ENCODE measurements around the gene CNPY3. TPM values are rescaled to one million over a fixed set of nuclear protein-coding genes. Genes with fewer than 3 reads are reported as not detected.

CNPY3 gene
- total and polyA plus RNA-seq, 10 donors = 82.2 to 115 (median 106) TPM

DNA sequence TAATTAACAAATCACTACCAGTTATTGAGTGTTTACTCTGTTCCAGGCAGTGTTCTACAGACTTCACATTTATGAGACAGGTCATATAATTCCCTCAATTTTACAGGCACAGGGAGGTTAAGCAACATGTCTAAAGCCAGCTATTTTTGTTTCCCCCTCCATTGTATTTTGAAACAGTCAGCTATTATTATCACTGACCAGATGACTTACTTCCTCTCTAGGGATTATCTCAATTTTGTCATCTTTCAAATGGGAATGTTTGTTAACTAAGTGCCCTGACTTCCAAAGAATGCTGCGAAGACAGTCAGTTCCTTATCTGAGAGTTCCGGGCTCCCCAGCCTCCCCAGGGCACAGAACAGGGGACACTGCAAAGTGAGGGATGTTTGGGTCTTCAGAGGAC, 5.6 kb upstream of the CNPY3 start:
- no peaks in the 10 kb centered on the region for H3K27me3 ChIP-seq (replicated peaks in 1 of 7)
- H3K4me3 ChIP-seq = peak overlapping the region in 1 of 8 donors; percentile 46
- WGBS, 5 donors = 64 to 87% (median 68%) methylated on average over 2 of the region's 2 CpGs
- H3K9me3 ChIP-seq = no peaks in the 10 kb centered on the region
- TF ChIP-seq POLR2A (IDR thresholded peaks at IDR 0.05) (no peak), POLR2AphosphoS5 (IDR thresholded peaks at IDR 0.05) (no peak)
- TF ChIP-seq, protein P1, sequence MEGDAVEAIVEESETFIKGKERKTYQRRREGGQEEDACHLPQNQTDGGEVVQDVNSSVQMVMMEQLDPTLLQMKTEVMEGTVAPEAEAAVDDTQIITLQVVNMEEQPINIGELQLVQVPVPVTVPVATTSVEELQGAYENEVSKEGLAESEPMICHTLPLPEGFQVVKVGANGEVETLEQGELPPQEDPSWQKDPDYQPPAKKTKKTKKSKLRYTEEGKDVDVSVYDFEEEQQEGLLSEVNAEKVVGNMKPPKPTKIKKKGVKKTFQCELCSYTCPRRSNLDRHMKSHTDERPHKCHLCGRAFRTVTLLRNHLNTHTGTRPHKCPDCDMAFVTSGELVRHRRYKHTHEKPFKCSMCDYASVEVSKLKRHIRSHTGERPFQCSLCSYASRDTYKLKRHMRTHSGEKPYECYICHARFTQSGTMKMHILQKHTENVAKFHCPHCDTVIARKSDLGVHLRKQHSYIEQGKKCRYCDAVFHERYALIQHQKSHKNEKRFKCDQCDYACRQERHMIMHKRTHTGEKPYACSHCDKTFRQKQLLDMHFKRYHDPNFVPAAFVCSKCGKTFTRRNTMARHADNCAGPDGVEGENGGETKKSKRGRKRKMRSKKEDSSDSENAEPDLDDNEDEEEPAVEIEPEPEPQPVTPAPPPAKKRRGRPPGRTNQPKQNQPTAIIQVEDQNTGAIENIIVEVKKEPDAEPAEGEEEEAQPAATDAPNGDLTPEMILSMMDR (IDR thresholded peaks at IDR 0.05 in 8 of 11, conservative IDR thresholded peaks at IDR 0.05 in 3 of 11) = no peak
- intact Hi-C loops (cut with DNase I; ENCODE audit: low total_unique reads) = no loop called here
- peaks cover 0 to 29% (median 16%) of the 10 kb centered on the region in 6 donors for H3K4me1 ChIP-seq
- H3K27ac ChIP-seq = peak overlapping the region in 2 of 8 donors; percentile 30 to 58
- DNase-seq = no peak
- H3K36me3 ChIP-seq = no peaks in the 10 kb centered on the region

DNA sequence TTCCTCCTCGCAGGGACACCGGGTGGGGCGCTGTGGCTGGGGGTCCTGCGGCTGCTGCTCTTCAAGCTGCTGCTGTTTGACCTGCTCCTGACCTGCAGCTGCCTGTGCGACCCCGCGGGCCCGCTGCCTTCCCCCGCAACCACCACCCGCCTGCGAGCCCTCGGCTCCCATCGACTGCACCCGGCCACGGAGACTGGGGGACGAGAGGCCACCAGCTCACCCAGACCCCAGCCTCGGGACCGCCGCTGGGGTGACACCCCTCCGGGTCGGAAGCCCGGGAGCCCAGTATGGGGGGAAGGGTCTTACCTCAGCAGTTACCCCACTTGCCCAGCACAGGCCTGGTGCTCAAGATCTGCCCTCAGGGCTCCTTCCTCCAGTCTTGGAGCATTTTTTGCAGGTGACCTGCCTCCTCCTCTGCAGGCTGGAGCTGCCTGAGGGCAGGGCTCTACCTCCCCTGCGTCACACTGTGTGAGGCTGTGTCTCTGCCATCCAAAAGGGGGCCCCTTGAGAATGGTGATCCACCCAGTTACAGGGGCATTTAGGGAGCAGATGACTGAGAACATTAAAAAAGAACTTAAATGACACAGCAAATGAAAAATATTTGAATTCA, 3.9 kb upstream of the CNPY3 start:
- no peak for DNase-seq
- no peaks in the 10 kb centered on the region for H3K27me3 ChIP-seq (replicated peaks in 1 of 7)

DNA sequence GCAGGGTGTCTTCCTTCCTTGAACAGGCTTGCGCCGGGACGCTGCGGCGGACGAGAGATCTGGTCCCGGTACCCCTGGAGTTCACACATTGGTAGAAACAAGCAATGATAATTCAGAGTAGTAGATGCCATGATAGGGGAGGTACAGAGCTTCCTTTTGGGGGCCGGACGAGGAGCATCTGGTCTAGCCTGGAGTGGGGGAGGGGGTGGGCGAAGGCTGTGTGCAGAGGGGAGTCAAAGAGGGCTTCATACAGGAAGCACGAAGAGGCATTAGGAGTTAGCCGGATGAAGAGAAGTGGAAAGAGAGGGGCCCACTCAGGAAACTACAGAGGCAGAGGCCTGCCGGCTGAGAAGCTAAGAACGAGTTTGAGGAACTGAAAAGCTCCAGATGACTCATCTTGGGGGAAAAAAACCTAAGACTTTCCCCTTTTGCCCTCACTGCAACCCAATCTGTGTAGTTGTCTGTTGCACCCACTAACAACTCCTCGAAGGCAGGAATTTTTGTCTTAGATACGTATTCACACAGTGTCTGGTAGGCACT, 611 bp downstream of the CNPY3 start:
- H3K27me3 ChIP-seq (replicated peaks in 1 of 7) = no peaks in the 10 kb centered on the region
- no peaks in the 10 kb centered on the region for H3K9me3 ChIP-seq
- peak; percentile 87 for DNase-seq
- intact Hi-C loops (cut with DNase I; ENCODE audit: low total_unique reads) = no loop called here
- H3K27ac ChIP-seq = peak overlapping the region; percentile 92 to 99 (median 94)
- peak overlapping the region; percentile 51 to 100 (median 92) for H3K4me3 ChIP-seq
- TF ChIP-seq, protein P1 (IDR thresholded peaks at IDR 0.05 in 8 of 11, conservative IDR thresholded peaks at IDR 0.05 in 3 of 11) = no peak
- TF ChIP-seq POLR2AphosphoS5 (IDR thresholded peaks at IDR 0.05) (peak in 1 of 3 donors; percentile 80), POLR2A (IDR thresholded peaks at IDR 0.05) (peak in 1 of 3 donors; percentile 44)
- WGBS, 5 donors = 0 to 1% (median 0%) methylated on average over 16 of the region's 16 CpGs
- H3K36me3 ChIP-seq = peaks cover 0 to 37% (median 13%) of the 10 kb centered on the region in 6 donors
- H3K4me1 ChIP-seq = peaks cover 39 to 69% (median 63%) of the 10 kb centered on the region in 6 donors

More for the DNA sequence above, 3.9 kb upstream of the CNPY3 start:
- H3K4me1 ChIP-seq = peaks cover under 1 to 37% (median 23%) of the 10 kb centered on the region in 6 donors
- peak overlapping the region in 1 of 8 donors; percentile 17 for H3K4me3 ChIP-seq
- intact Hi-C loops (cut with DNase I; ENCODE audit: low total_unique reads) = no loop called here
- WGBS, 5 donors = 72 to 89% (median 81%) methylated on average over 4 to 23 of the region's 23 CpGs
- H3K27ac ChIP-seq = peak overlapping the region in 1 of 8 donors; percentile 11
- no peaks in the 10 kb centered on the region for H3K36me3 ChIP-seq
- TF ChIP-seq, protein P1 (IDR thresholded peaks at IDR 0.05 in 8 of 11, conservative IDR thresholded peaks at IDR 0.05 in 3 of 11) = no peak
- TF ChIP-seq POLR2A (IDR thresholded peaks at IDR 0.05) (no peak), POLR2AphosphoS5 (IDR thresholded peaks at IDR 0.05) (no peak)
- H3K9me3 ChIP-seq = no peaks in the 10 kb centered on the region

DNA sequence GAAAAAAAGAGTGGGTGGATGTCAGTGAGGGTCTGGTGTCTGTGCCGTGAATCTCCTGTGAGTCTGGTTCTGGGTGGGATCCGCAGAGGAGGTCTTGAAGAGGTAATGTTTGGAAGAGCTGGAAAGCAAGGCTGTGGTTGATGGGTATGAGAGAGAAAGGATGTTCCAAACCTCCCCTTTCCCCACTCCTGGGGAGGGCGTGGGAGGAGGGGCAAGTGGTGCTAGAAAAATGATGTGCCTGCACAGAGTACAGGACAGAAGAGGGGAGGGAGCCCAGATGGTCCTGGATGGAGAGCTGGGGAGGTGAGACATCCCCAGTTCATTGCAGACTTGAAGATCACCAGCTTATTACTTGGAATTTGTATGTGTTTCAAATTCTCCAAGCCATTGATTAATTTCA, 3.1 kb downstream of the CNPY3 start:
- 65 to 89% (median 85%) methylated on average over 3 of the region's 3 CpGs for WGBS, 5 donors
- no peak for TF ChIP-seq POLR2AphosphoS5 (IDR thresholded peaks at IDR 0.05)
- TF ChIP-seq POLR2A (IDR thresholded peaks at IDR 0.05) = no peak
- TF ChIP-seq, protein P1 (IDR thresholded peaks at IDR 0.05 in 8 of 11, conservative IDR thresholded peaks at IDR 0.05 in 3 of 11) = no peak
- H3K36me3 ChIP-seq = peaks cover 3 to 63% (median 35%) of the 10 kb centered on the region in 6 donors
- DNase-seq = no peak
- intact Hi-C loops (cut with DNase I; ENCODE audit: low total_unique reads) = no loop called here
- peak overlapping the region in 5 of 8 donors; percentile 0 to 100 (median 92) for H3K4me3 ChIP-seq
- peaks cover 39 to 92% (median 74%) of the 10 kb centered on the region in 6 donors for H3K4me1 ChIP-seq
- H3K27ac ChIP-seq = peak overlapping the region; percentile 11 to 99 (median 94)
- H3K9me3 ChIP-seq = no peaks in the 10 kb centered on the region
- no peaks in the 10 kb centered on the region for H3K27me3 ChIP-seq (replicated peaks in 1 of 7)

Measured in spleen (tissue), 11 donors.